Measurements from ENCODE around the gene NCKAP5. TPM values are rescaled to one million over a fixed set of nuclear protein-coding genes. Genes with fewer than 3 reads are reported as not detected.

NCKAP5 gene
- polyA plus RNA-seq, 1 experiment, result 16.6 TPM

- TF ChIP-seq CTCF (IDR thresholded peaks at IDR 0.05; ENCODE audit: low read depth, low read length), result no peak
- Histone ChIP-seq H3K4me3 (ENCODE audit: low read depth, low read length) (no peak overlapping the region), H3K27me3 (ENCODE audit: control insufficient read depth, insufficient read depth, low read length) (no peaks in the 10 kb centered on the region), H3K27ac (ENCODE audit: low read depth, low read length) (no peak overlapping the region), H3K9me3 (ENCODE audit: control insufficient read depth, insufficient read depth, low read length) (no peaks in the 10 kb centered on the region)
- no peak for DNase-seq (ENCODE audit: low read depth, low spot score)
- ChIA-PET CTCF (no interaction called here), POLR2A (no interaction called here)
These were observed 112.1 kb downstream of the NCKAP5 start for GRCh38 chr2:133456156-133456555.

- no peaks in the 10 kb centered on the region for H3K27me3 ChIP-seq (ENCODE audit: control insufficient read depth, insufficient read depth, low read length)
- ChIA-PET POLR2A (no interaction called here), CTCF (no interaction called here)
- H3K4me3 ChIP-seq (ENCODE audit: low read depth, low read length), result no peak overlapping the region
- H3K9me3 ChIP-seq (ENCODE audit: control insufficient read depth, insufficient read depth, low read length), result no peaks in the 10 kb centered on the region
- no peak for TF ChIP-seq CTCF (IDR thresholded peaks at IDR 0.05; ENCODE audit: low read depth, low read length)
- no peak overlapping the region for H3K27ac ChIP-seq (ENCODE audit: low read depth, low read length)
- DNase-seq (ENCODE audit: low read depth, low spot score), result no peak
These were observed 115.2 kb downstream of the NCKAP5 start for GRCh38 chr2:133453032-133453431.

- no peak for TF ChIP-seq CTCF (IDR thresholded peaks at IDR 0.05; ENCODE audit: low read depth, low read length)
- ChIA-PET CTCF (no interaction called here), POLR2A (no interaction called here)
- Histone ChIP-seq H3K27me3 (ENCODE audit: control insufficient read depth, insufficient read depth, low read length) (no peaks in the 10 kb centered on the region), H3K9me3 (ENCODE audit: control insufficient read depth, insufficient read depth, low read length) (no peaks in the 10 kb centered on the region), H3K27ac (ENCODE audit: low read depth, low read length) (no peak overlapping the region), H3K4me3 (ENCODE audit: low read depth, low read length) (no peak overlapping the region)
- DNase-seq (ENCODE audit: low read depth, low spot score), result no peak
These were observed 115.7 kb downstream of the NCKAP5 start for GRCh38 chr2:133452583-133452982.

GRCh38 chr2:133452146-133452545 lies 116.1 kb downstream of the NCKAP5 start:
- POLR2A ChIA-PET, result no interaction called here
- TF ChIP-seq CTCF (IDR thresholded peaks at IDR 0.05; ENCODE audit: low read depth, low read length), result no peak

DNA sequence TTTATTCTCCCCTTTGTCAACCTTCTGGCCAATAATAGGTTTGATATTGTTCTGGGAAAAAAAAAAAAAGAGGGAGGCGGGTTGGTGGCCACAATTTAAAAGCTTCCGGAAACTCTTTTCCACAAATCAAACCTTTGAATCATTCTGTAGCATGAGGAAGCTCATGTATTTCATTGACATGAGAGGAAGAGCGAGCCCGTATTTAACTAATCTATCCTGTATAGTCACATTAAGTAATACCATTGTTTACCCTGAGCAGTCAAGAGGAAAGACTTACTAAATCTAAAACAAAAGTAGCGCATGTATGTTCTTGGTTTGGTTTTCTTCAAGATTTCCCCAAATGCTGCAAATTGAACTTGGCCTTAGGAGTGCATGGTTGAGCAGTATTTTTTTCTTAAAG lies 120.1 kb downstream of the NCKAP5 start:
- H3K4me3 ChIP-seq (ENCODE audit: low read depth, low read length), result no peak overlapping the region
- H3K27ac ChIP-seq (ENCODE audit: low read depth, low read length), result no peak overlapping the region
- no peaks in the 10 kb centered on the region for H3K9me3 ChIP-seq (ENCODE audit: control insufficient read depth, insufficient read depth, low read length)
- CTCF ChIA-PET, result no interaction called here
- POLR2A ChIA-PET, result no interaction called here
- no peaks in the 10 kb centered on the region for H3K27me3 ChIP-seq (ENCODE audit: control insufficient read depth, insufficient read depth, low read length)
- DNase-seq (ENCODE audit: low read depth, low spot score), result no peak
- TF ChIP-seq CTCF (IDR thresholded peaks at IDR 0.05; ENCODE audit: low read depth, low read length), result no peak

More at GRCh38 chr2:133452146-133452545, 116.1 kb downstream of the NCKAP5 start:
- H3K27me3 ChIP-seq (ENCODE audit: control insufficient read depth, insufficient read depth, low read length), result no peaks in the 10 kb centered on the region
- no peak for DNase-seq (ENCODE audit: low read depth, low spot score)
- no peaks in the 10 kb centered on the region for H3K9me3 ChIP-seq (ENCODE audit: control insufficient read depth, insufficient read depth, low read length)
- CTCF ChIA-PET, result no interaction called here
- no peak overlapping the region for H3K4me3 ChIP-seq (ENCODE audit: low read depth, low read length)
- no peak overlapping the region for H3K27ac ChIP-seq (ENCODE audit: low read depth, low read length)

Data from AG04450 (cell line).